HepG2 (cell line): ENCODE data around the gene STAMBPL1. TPM values are rescaled to one million over a fixed set of nuclear protein-coding genes. Genes with fewer than 3 reads are reported as not detected.
"Not testable (repeated sequence)": the region's sequence is repeated elsewhere in the genome, so short reads cannot be mapped to it uniquely, and the experiment has no call there.

Experiments
- ATAC-seq: fragments of 200-7000 bp; cut with Tn5 transposase; 3 replicates; pipeline ENCODE4 v1.9.1; 2020; ENCODE audit warnings: mild to moderate bottlenecking, moderate library complexity
- BruUV-seq: library from RNA; stranded (reverse); fragments of 400-500 nt; replicated peaks from 2 replicates; lab custom pipeline; 2021; lab: Mats Ljungman, UMichigan
- CTCF ChIA-PET: fragments of 300-600 bp; formaldehyde crosslinking; extraction: SDS; loops from one replicate; lab custom pipeline; 2021; ENCODE audit warnings: low total read pairs, inconsistent platforms, low intra/inter-chr PET ratio; lab: Yijun Ruan, JAX
- POLR2A ChIA-PET: fragments of 350-600 bp; sonication (Branson Sonifier 250); formaldehyde crosslinking; loops from one replicate; lab custom pipeline; 2020; ENCODE audit warnings: antibody characterized with exemption, inconsistent platforms; lab: Yijun Ruan, JAX
- DNase-seq: peaks from one replicate; pipeline ENCODE4 v3.0.0-alpha.2; 2015; ENCODE audit warnings: low spot score
- FAIRE-seq: peaks from 3 replicates; lab custom pipeline; 2011; peaks lifted over from hg19 to GRCh38; lab: Jason Lieb, UNC
- H2AFZ ChIP-seq: one replicate; pipeline ENCODE4 v1.6.1; 2011; ENCODE audit warnings: low read length, inconsistent platforms
- H3K27ac ChIP-seq: fragments of 300-600 bp; 3 replicates; pipeline ENCODE4 v1.8.0; 2011; ENCODE audit warnings: mixed run types, mild to moderate bottlenecking, mixed read lengths, low read length, inconsistent platforms; ENCODE audit not compliant: insufficient read depth; ENCODE audit errors: extremely low read length
- H3K27me3 ChIP-seq, 2 experiments: fragments of 200-600 bp in 1 of 2; 2 replicates in 1 of 2; 3 replicates in 1 of 2; pipeline versions ENCODE4 v1.6.0 to v1.8.0; 2011; ENCODE audit warnings: low read length in 2 of 2, mild to moderate bottlenecking in 2 of 2, moderate library complexity in 2 of 2, inconsistent platforms in 1 of 2; ENCODE audit not compliant: insufficient read depth in 2 of 2, control insufficient read depth in 1 of 2
- H3K36me3 ChIP-seq, 2 experiments: fragments of 200-600 bp in 1 of 2; replicated peaks in 1 of 2; 2 replicates in 1 of 2; 3 replicates in 1 of 2; pipeline versions ENCODE4 v1.5.1 to v1.8.0; 2011; ENCODE audit warnings: low read length in 2 of 2, inconsistent platforms in 1 of 2; ENCODE audit not compliant: insufficient read depth in 2 of 2, control insufficient read depth in 1 of 2
- H3K4me1 ChIP-seq: 2 replicates; pipeline ENCODE4 v1.5.1; 2012; ENCODE audit warnings: low read length, inconsistent platforms; ENCODE audit not compliant: insufficient read depth
- H3K4me2 ChIP-seq: 2 replicates; pipeline ENCODE4 v1.6.0; 2011; ENCODE audit warnings: low read depth, low read length, inconsistent platforms
- H3K4me3 ChIP-seq, 3 experiments: fragments of 200-600 bp in 1 of 3; sonication (generic), shearing (Covaris generic) in 1 of 3; replicated peaks in 1 of 3; 2 replicates each; pipeline ENCODE4 v1.5.1; 2011 to 2016; ENCODE audit warnings: low read length in 3 of 3, inconsistent platforms in 2 of 3, low read depth in 2 of 3, mild to moderate bottlenecking in 2 of 3, control low read depth in 1 of 3, mixed read lengths in 1 of 3; ENCODE audit not compliant: insufficient read depth in 1 of 3
- H3K79me2 ChIP-seq: one replicate; pipeline ENCODE4 v1.6.1; 2011; ENCODE audit warnings: low read length, inconsistent platforms; ENCODE audit not compliant: insufficient read depth
- H3K9ac ChIP-seq: 2 replicates; pipeline ENCODE4 v1.6.0; 2011; ENCODE audit warnings: mild to moderate bottlenecking, low read depth, low read length, inconsistent platforms; ENCODE audit not compliant: insufficient read depth
- H3K9me3 ChIP-seq: 2 replicates; pipeline ENCODE4 v1.5.1; 2012; ENCODE audit warnings: mild to moderate bottlenecking, low read length
- H4K20me1 ChIP-seq: 2 replicates; pipeline ENCODE4 v1.6.0; 2011; ENCODE audit warnings: inconsistent platforms, mild to moderate bottlenecking, low read length, moderate library complexity; ENCODE audit not compliant: insufficient read depth
- SALL2 ChIP-seq: sonication (generic); formaldehyde crosslinking; IDR thresholded peaks from 2 replicates; pipeline ENCODE4 v1.8.1; 2023; ENCODE audit warnings: mild to moderate bottlenecking, missing genetic modification reagents, inconsistent platforms
- ZBTB38 ChIP-seq: sonication (generic); formaldehyde crosslinking; IDR thresholded peaks from 2 replicates; pipeline ENCODE4 v1.5.1; 2020; ENCODE audit warnings: mild to moderate bottlenecking, missing genetic modification reagents
- ZNF20 ChIP-seq: sonication (generic); formaldehyde crosslinking; IDR thresholded peaks from 2 replicates; pipeline ENCODE4 v1.4.0; 2020; ENCODE audit warnings: mild to moderate bottlenecking, moderate library complexity, missing genetic modification reagents
- WGBS: methylation state at CpG from one replicate; pipeline ENCODE4 v1.1.6; 2017; ENCODE audit warnings: low lambda C conversion rate; 5-methylcytosine and 5-hydroxymethylcytosine counted together
- in situ Hi-C: cut with HindIII; loops from 2 replicates; pipeline ENCODE4 v1.10.0; 2017; ENCODE audit warnings: low pct_unique_long_range_greater_than_20kb; ENCODE audit not compliant: extremely low pct_ligation_motif_present
- intact Hi-C: fragments of 100-400 bp; cut with micrococcal nuclease; formaldehyde crosslinking; loops from one replicate; pipeline ENCODE4 v1.10.0; 2022; ENCODE audit not compliant: unreplicated experiment
- polyA plus RNA-seq, 8 experiments: library from polyadenylated mRNA; depleted of rRNA in 3 of 8; stranded (reverse) in 7 of 8; unstranded in 1 of 8; fragments of >200 nt; fragmentation: Illumina TruSeq in 4 of 8; extraction: Trizol in 4 of 8; gene quantifications; 2 replicates each; pipeline versions ENCODE4 v1.2.1 to v1.2.3, GENCODE V29; 2011 to 2016; ENCODE audit warnings: low read depth in 4 of 8, missing spikeins in 1 of 8, mixed read lengths in 1 of 8; ENCODE audit not compliant: insufficient read depth in 1 of 8
- total RNA-seq, 5 experiments: library from RNA; depleted of rRNA; stranded (reverse); fragments of >200 nt; fragmentation: Illumina TruSeq; extraction: Trizol; gene quantifications; 2 replicates each; pipeline ENCODE4 v1.2.3, GENCODE V29; 2016; ENCODE audit warnings: low read depth in 1 of 5
- TF ChIP-seq, protein P1 (sequence below): sonication (generic); formaldehyde crosslinking; IDR thresholded peaks from 2 replicates; pipeline ENCODE4 v1.5.0; 2020; ENCODE audit warnings: mild to moderate bottlenecking, missing genetic modification reagents, borderline replicate concordance
- TF ChIP-seq, protein P2 (sequence below): sonication (generic); formaldehyde crosslinking; conservative IDR thresholded peaks from 2 replicates; pipeline ENCODE4 v1.8.0; 2022; ENCODE audit warnings: low read depth, missing genetic modification reagents

The STAMBPL1 gene
- total and polyA plus RNA-seq, 2 of the 13 experiments (the other 11 are each of a cell fraction or from before 2014, with no cell fraction given): 1.4 to 1.5 TPM

DNA sequence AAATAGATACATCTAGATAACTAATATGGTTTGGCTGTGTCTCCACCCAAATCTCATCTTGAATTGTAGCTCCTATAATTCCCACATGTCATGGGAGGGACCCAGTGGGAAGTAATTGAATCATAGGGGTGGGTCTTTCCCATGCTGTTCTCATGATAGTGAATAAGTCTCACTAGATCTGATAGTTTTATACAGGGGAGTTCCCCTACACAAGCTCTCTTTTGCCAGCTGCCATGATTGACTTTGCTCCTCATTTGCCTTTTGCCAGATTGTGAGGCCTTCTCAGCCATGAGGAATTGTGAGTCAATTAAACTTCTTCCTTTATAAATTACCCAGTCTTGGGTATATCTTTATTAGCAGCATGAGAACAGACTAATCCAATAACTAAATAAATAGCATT is 42.4 kb upstream of the STAMBPL1 start:
- DNase-seq, CTCF ChIA-PET, ATAC-seq, H3K36me3 ChIP-seq, POLR2A ChIA-PET, H3K79me2 ChIP-seq, H3K27ac ChIP-seq, BruUV-seq, H3K9ac ChIP-seq, H4K20me1 ChIP-seq, FAIRE-seq, intact Hi-C loops, H3K4me2 ChIP-seq, H3K9me3 ChIP-seq, H2AFZ ChIP-seq, H3K4me1 ChIP-seq, H3K4me3 ChIP-seq, H3K27me3 ChIP-seq: not testable (repeated sequence)
- in situ Hi-C loops: loop anchor here (5.0 to 25.0 kb wide), 2 partner anchors 100 to 375 kb away; partner anchors contain the start of gene CH25H

DNA sequence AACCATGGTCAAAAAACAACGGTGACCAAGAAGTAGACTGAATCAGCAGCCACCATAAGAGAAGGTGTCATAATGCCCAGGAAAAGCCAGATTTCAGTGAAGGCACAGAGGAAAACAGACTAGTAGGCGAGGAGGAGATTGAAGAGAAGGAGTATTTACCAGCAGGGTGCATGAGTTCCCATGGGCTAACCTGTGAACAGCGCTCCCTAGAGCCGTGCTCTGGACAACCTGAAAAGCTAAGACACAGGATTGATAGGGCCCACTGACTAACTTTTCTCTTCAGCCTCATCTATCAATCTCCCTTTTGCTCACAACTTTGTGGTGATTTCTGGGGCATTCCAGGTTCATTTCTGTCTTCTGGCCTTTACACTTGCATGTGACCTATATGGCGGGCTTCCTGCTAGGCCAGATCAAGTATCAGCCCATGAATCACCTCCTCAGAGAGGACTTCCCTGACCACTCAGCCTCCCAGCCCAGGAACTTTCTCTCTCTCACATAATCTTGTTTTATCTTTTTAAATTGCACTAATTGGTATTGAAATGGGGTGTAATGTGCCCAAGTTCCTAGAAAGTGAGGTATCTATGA is 41.2 kb upstream of the STAMBPL1 start:
- H2AFZ ChIP-seq: no peak overlapping the region

More for the DNA sequence above, 41.2 kb upstream of the STAMBPL1 start:
- Histone ChIP-seq H3K27me3 (no peaks in the 10 kb centered on the region; a peak in 2 of 5 replicates), H3K79me2 (no peaks in the 10 kb centered on the region), H3K27ac (no peak overlapping the region), H3K36me3 (no peaks in the 10 kb centered on the region), H4K20me1 (no peaks in the 10 kb centered on the region)
- whole genome bisulfite sequencing: 21% methylated on average over 5 of the region's 5 CpGs
- no peak for DNase-seq
- TF ChIP-seq, protein P1, sequence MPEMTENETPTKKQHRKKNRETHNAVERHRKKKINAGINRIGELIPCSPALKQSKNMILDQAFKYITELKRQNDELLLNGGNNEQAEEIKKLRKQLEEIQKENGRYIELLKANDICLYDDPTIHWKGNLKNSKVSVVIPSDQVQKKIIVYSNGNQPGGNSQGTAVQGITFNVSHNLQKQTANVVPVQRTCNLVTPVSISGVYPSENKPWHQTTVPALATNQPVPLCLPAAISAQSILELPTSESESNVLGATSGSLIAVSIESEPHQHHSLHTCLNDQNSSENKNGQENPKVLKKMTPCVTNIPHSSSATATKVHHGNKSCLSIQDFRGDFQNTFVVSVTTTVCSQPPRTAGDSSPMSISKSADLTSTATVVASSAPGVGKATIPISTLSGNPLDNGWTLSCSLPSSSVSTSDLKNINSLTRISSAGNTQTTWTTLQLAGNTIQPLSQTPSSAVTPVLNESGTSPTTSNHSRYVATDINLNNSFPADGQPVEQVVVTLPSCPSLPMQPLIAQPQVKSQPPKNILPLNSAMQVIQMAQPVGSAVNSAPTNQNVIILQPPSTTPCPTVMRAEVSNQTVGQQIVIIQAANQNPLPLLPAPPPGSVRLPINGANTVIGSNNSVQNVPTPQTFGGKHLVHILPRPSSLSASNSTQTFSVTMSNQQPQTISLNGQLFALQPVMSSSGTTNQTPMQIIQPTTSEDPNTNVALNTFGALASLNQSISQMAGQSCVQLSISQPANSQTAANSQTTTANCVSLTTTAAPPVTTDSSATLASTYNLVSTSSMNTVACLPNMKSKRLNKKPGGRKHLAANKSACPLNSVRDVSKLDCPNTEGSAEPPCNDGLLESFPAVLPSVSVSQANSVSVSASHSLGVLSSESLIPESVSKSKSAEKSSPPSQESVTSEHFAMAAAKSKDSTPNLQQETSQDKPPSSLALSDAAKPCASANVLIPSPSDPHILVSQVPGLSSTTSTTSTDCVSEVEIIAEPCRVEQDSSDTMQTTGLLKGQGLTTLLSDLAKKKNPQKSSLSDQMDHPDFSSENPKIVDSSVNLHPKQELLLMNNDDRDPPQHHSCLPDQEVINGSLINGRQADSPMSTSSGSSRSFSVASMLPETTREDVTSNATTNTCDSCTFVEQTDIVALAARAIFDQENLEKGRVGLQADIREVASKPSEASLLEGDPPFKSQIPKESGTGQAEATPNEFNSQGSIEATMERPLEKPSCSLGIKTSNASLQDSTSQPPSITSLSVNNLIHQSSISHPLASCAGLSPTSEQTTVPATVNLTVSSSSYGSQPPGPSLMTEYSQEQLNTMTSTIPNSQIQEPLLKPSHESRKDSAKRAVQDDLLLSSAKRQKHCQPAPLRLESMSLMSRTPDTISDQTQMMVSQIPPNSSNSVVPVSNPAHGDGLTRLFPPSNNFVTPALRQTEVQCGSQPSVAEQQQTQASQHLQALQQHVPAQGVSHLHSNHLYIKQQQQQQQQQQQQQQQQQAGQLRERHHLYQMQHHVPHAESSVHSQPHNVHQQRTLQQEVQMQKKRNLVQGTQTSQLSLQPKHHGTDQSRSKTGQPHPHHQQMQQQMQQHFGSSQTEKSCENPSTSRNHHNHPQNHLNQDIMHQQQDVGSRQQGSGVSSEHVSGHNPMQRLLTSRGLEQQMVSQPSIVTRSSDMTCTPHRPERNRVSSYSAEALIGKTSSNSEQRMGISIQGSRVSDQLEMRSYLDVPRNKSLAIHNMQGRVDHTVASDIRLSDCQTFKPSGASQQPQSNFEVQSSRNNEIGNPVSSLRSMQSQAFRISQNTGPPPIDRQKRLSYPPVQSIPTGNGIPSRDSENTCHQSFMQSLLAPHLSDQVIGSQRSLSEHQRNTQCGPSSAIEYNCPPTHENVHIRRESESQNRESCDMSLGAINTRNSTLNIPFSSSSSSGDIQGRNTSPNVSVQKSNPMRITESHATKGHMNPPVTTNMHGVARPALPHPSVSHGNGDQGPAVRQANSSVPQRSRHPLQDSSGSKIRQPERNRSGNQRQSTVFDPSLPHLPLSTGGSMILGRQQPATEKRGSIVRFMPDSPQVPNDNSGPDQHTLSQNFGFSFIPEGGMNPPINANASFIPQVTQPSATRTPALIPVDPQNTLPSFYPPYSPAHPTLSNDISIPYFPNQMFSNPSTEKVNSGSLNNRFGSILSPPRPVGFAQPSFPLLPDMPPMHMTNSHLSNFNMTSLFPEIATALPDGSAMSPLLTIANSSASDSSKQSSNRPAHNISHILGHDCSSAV (CRISPR knock-in tag): no peak
- TF ChIP-seq ZBTB38 (CRISPR knock-in tag) (no peak), ZNF20 (CRISPR knock-in tag) (no peak), SALL2 (CRISPR knock-in tag) (no peak)
- TF ChIP-seq, protein P2, sequence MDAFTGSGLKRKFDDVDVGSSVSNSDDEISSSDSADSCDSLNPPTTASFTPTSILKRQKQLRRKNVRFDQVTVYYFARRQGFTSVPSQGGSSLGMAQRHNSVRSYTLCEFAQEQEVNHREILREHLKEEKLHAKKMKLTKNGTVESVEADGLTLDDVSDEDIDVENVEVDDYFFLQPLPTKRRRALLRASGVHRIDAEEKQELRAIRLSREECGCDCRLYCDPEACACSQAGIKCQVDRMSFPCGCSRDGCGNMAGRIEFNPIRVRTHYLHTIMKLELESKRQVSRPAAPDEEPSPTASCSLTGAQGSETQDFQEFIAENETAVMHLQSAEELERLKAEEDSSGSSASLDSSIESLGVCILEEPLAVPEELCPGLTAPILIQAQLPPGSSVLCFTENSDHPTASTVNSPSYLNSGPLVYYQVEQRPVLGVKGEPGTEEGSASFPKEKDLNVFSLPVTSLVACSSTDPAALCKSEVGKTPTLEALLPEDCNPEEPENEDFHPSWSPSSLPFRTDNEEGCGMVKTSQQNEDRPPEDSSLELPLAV (CRISPR knock-in tag): no peak
- TF ChIP-seq, all 625 proteins: peak for 0
- Histone ChIP-seq H3K9me3 (no peaks in the 10 kb centered on the region), H3K9ac (no peak overlapping the region), H3K4me3 (no peak overlapping the region), H3K4me2 (no peak overlapping the region), H3K4me1 (no peaks in the 10 kb centered on the region)
- ATAC-seq (peak; percentile 57; the same call in 1 of the 3 replicates), FAIRE-seq (no peak)
- ChIA-PET POLR2A (no interaction called here), CTCF (no interaction called here)
- in situ Hi-C loops (loop anchor here (5.0 to 25.0 kb wide), 2 partner anchors 98 to 373 kb away; partner anchors contain the start of gene CH25H), intact Hi-C loops (no loop called here)
- no TSS peak for BruUV-seq
